IMR-90 (cell line): ENCODE data around the gene CAMTA1.

Experiments
- BHLHE40 ChIP-seq: fragments of 150-350 bp; IDR thresholded peaks from 2 replicates; pipeline ENCODE4 v1.6.1; 2016; ENCODE audit warnings: mild to moderate bottlenecking, low read depth, low read length
- CHD1 ChIP-seq: IDR thresholded peaks from 2 replicates; pipeline ENCODE4 v1.6.1; 2012; ENCODE audit warnings: low read depth, low read length, improper control_type of control experiment
- FOS ChIP-seq: fragments of 150-350 bp; IDR thresholded peaks from 2 replicates; pipeline ENCODE4 v1.6.1; 2016; ENCODE audit warnings: low read depth, low read length
- MAFK ChIP-seq: IDR thresholded peaks from 2 replicates; pipeline ENCODE4 v1.6.1; 2012; ENCODE audit warnings: low read depth, low read length, improper control_type of control experiment
- MXI1 ChIP-seq: IDR thresholded peaks from 2 replicates; pipeline ENCODE4 v1.6.1; 2012; ENCODE audit warnings: low read depth, mild to moderate bottlenecking, low read length, moderate library complexity, borderline replicate concordance
- POLR2A ChIP-seq: IDR thresholded peaks from 2 replicates; pipeline ENCODE4 v1.6.1; 2012; ENCODE audit warnings: mild to moderate bottlenecking, low read depth, low read length
- RAD21 ChIP-seq: IDR thresholded peaks from 2 replicates; pipeline ENCODE4 v1.6.1; 2012; ENCODE audit warnings: low read length, improper control_type of control experiment
- RCOR1 ChIP-seq: IDR thresholded peaks from 2 replicates; pipeline ENCODE4 v1.6.1; 2012; ENCODE audit warnings: mild to moderate bottlenecking, low read length, improper control_type of control experiment; ENCODE audit not compliant: insufficient replicate concordance
- SMC3 ChIP-seq: fragments of 150-350 bp; IDR thresholded peaks from 2 replicates; pipeline ENCODE4 v1.6.1; 2016; ENCODE audit warnings: low read depth, mild to moderate bottlenecking, antibody characterized with exemption, low read length, moderate library complexity
- TF ChIP-seq, protein P1 (sequence below): conservative IDR thresholded peaks from 2 replicates; pipeline ENCODE4 v1.5.1; 2012; ENCODE audit warnings: mild to moderate bottlenecking, low read depth, low read length, improper control_type of control experiment
- TF ChIP-seq, protein P2 (sequence below): fragments of 150-350 bp; IDR thresholded peaks from 2 replicates; pipeline ENCODE4 v1.6.1; 2017; ENCODE audit warnings: mild to moderate bottlenecking, antibody characterized with exemption, low read length, low read depth

GRCh38 chr1:7084232-7084894 lies 299.1 kb downstream of the CAMTA1 start:
- no peak for TF ChIP-seq RCOR1
- no peak for TF ChIP-seq POLR2A
- TF ChIP-seq, protein P1, sequence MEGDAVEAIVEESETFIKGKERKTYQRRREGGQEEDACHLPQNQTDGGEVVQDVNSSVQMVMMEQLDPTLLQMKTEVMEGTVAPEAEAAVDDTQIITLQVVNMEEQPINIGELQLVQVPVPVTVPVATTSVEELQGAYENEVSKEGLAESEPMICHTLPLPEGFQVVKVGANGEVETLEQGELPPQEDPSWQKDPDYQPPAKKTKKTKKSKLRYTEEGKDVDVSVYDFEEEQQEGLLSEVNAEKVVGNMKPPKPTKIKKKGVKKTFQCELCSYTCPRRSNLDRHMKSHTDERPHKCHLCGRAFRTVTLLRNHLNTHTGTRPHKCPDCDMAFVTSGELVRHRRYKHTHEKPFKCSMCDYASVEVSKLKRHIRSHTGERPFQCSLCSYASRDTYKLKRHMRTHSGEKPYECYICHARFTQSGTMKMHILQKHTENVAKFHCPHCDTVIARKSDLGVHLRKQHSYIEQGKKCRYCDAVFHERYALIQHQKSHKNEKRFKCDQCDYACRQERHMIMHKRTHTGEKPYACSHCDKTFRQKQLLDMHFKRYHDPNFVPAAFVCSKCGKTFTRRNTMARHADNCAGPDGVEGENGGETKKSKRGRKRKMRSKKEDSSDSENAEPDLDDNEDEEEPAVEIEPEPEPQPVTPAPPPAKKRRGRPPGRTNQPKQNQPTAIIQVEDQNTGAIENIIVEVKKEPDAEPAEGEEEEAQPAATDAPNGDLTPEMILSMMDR, result no peak
- no peak for TF ChIP-seq FOS
- no peak for TF ChIP-seq CHD1
- TF ChIP-seq BHLHE40, result no peak
- TF ChIP-seq MAFK, result no peak
- TF ChIP-seq SMC3, result no peak
- TF ChIP-seq MXI1, result no peak
- no peak for TF ChIP-seq RAD21
- TF ChIP-seq, protein P2, sequence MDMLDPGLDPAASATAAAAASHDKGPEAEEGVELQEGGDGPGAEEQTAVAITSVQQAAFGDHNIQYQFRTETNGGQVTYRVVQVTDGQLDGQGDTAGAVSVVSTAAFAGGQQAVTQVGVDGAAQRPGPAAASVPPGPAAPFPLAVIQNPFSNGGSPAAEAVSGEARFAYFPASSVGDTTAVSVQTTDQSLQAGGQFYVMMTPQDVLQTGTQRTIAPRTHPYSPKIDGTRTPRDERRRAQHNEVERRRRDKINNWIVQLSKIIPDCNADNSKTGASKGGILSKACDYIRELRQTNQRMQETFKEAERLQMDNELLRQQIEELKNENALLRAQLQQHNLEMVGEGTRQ, result no peak
